Glutamatergic neuron (in vitro differentiated cells): ENCODE results near the gene DENND2A. TPM values are rescaled to one million over a fixed set of nuclear protein-coding genes. Genes with fewer than 3 reads are reported as not detected.
A peak's percentile ranks its signal among the peaks of the same experiment; 100 is the strongest.

Experiments used
- DNase-seq: peaks from one replicate; pipeline ENCODE4 v3.0.0; 2022
- H3K27ac Mint-ChIP-seq: one replicate; pipeline ENCODE4 v1.8.0; 2020; ENCODE audit warnings: mild to moderate bottlenecking, mixed read lengths, inconsistent platforms; ENCODE audit not compliant: unreplicated experiment
- H3K27me3 Mint-ChIP-seq: one replicate; pipeline ENCODE4 v1.8.0; 2020; ENCODE audit warnings: mild to moderate bottlenecking, moderate library complexity, mixed read lengths, inconsistent platforms; ENCODE audit not compliant: unreplicated experiment
- H3K36me3 Mint-ChIP-seq: one replicate; pipeline ENCODE4 v1.8.0; 2020; ENCODE audit warnings: mild to moderate bottlenecking, mixed read lengths, inconsistent platforms; ENCODE audit not compliant: unreplicated experiment
- H3K4me1 Mint-ChIP-seq: one replicate; pipeline ENCODE4 v1.8.0; 2020; ENCODE audit warnings: mild to moderate bottlenecking, low read depth, mixed read lengths, inconsistent platforms; ENCODE audit not compliant: unreplicated experiment
- H3K4me3 Mint-ChIP-seq: one replicate; pipeline ENCODE4 v1.8.0; 2020; ENCODE audit warnings: mild to moderate bottlenecking, mixed read lengths, inconsistent platforms; ENCODE audit not compliant: unreplicated experiment
- H3K9me3 Mint-ChIP-seq: one replicate; pipeline ENCODE4 v1.8.0; 2020; ENCODE audit warnings: mild to moderate bottlenecking, moderate library complexity, mixed read lengths, inconsistent platforms; ENCODE audit not compliant: unreplicated experiment
- CTCF ChIP-seq: fragments of 200-600 bp; sonication (generic); IDR thresholded peaks from one replicate; pipeline ENCODE4 v1.5.0; 2021; ENCODE audit not compliant: partially characterized antibody, unreplicated experiment
- long read RNA-seq: library from polyadenylated mRNA; unstranded; transcript quantifications from one replicate; pipeline ENCODE4 v2.0.0, GENCODE V29; 2020; ENCODE audit not compliant: unreplicated experiment
- total RNA-seq: library from RNA; stranded (reverse); fragmentation: NEBNext Ultra II Directional; extraction: Animal tissue kit (Norgen Biotek cat#: 25700); gene quantifications from one replicate; pipeline ENCODE4 v1.2.1, GENCODE V29; 2021; ENCODE audit not compliant: unreplicated experiment

Gene DENND2A
- 64.7 TPM for total RNA-seq
- long read RNA-seq, partial matches to known transcripts: 1 of 3 reads
- long read RNA-seq, other reads (novel, unspliced or antisense): 2 of 3 reads

- peaks cover 32% of the 10 kb centered on the region for H3K4me1 Mint-ChIP-seq
- DNase-seq: peak; percentile 90
- H3K27me3 Mint-ChIP-seq: peaks cover 17% of the 10 kb centered on the region
- H3K36me3 Mint-ChIP-seq: no peaks in the 10 kb centered on the region
- H3K9me3 Mint-ChIP-seq: peaks cover 22% of the 10 kb centered on the region
- H3K4me3 Mint-ChIP-seq: peak within 1 kb of the TSS; percentile 95
- no peak for TF ChIP-seq CTCF
- peak within 1 kb of the TSS; percentile 99 for H3K27ac Mint-ChIP-seq
Measured at GRCh38 chr7:140640727-140641523, at the start of gene DENND2A. TSS of gene DENND2A (minus strand) at chr7:140640813. CDS start at chr7:140602397, 38,416 bp downstream.

GRCh38 chr7:140689199-140690152 lies 48.9 kb upstream of the DENND2A start:
- DNase-seq: no peak
- Mint-ChIP-seq H3K27ac (no peak overlapping the region), H3K36me3 (no peaks in the 10 kb centered on the region), H3K4me3 (no peak overlapping the region), H3K9me3 (no peaks in the 10 kb centered on the region), H3K4me1 (peaks cover 2% of the 10 kb centered on the region), H3K27me3 (peaks cover 2% of the 10 kb centered on the region)
- no peak for TF ChIP-seq CTCF

GRCh38 chr7:140688341-140688740 lies 47.7 kb upstream of the DENND2A start:
- no peaks in the 10 kb centered on the region for H3K9me3 Mint-ChIP-seq
- no peak for TF ChIP-seq CTCF
- H3K4me3 Mint-ChIP-seq: no peak overlapping the region
- H3K27ac Mint-ChIP-seq: no peak overlapping the region
- H3K27me3 Mint-ChIP-seq: no peaks in the 10 kb centered on the region
- no peak for DNase-seq
- peaks cover 2% of the 10 kb centered on the region for H3K4me1 Mint-ChIP-seq
- H3K36me3 Mint-ChIP-seq: no peaks in the 10 kb centered on the region

- Mint-ChIP-seq H3K27me3 (no peaks in the 10 kb centered on the region), H3K4me1 (peaks cover under 1% of the 10 kb centered on the region), H3K4me3 (no peak overlapping the region), H3K36me3 (no peaks in the 10 kb centered on the region), H3K27ac (no peak overlapping the region), H3K9me3 (no peaks in the 10 kb centered on the region)
- no peak for TF ChIP-seq CTCF
- no peak for DNase-seq
Measured at GRCh38 chr7:140686921-140687320, 46.3 kb upstream of the DENND2A start.
